C4-2B (cell line): ENCODE results near the gene SAMD13.

ENCODE experiments used
- ZFX ChIP-seq: fragments of 450-650 bp; IDR thresholded peaks from 2 replicates; pipeline ENCODE4 v1.6.1; 2017
- TF ChIP-seq, protein P1 (sequence below): fragments of 450-650 bp; conservative IDR thresholded peaks from 2 replicates; pipeline ENCODE4 v1.5.1; 2017; ENCODE audit warnings: mild to moderate bottlenecking

DNA sequence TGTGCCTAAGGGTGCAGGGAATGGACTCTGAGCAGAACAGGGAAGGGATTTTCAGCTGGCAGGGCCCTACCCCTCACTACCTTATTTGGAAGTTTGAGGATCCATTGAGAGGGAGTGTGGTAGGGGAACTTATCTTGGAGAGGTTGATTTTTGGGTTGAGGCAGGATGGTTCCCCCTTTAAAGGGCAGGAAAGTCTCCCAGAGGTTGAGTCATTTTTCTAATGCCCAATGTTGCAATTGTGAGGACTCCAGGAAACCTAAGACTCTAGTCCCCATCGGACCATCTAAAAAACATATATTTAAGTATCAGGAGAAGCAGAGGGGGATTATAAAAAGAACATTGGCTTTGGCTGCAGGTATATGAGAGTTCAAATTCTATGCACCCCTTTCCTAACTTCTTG lies 47.3 kb downstream of the SAMD13 start:
- no peak for TF ChIP-seq ZFX
- TF ChIP-seq, protein P1, sequence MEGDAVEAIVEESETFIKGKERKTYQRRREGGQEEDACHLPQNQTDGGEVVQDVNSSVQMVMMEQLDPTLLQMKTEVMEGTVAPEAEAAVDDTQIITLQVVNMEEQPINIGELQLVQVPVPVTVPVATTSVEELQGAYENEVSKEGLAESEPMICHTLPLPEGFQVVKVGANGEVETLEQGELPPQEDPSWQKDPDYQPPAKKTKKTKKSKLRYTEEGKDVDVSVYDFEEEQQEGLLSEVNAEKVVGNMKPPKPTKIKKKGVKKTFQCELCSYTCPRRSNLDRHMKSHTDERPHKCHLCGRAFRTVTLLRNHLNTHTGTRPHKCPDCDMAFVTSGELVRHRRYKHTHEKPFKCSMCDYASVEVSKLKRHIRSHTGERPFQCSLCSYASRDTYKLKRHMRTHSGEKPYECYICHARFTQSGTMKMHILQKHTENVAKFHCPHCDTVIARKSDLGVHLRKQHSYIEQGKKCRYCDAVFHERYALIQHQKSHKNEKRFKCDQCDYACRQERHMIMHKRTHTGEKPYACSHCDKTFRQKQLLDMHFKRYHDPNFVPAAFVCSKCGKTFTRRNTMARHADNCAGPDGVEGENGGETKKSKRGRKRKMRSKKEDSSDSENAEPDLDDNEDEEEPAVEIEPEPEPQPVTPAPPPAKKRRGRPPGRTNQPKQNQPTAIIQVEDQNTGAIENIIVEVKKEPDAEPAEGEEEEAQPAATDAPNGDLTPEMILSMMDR, result no peak
